ENCODE measurements around the gene DYNC2LI1.

DYNC2LI1 gene

GRCh38 chr2:43788646-43789045 is 14.8 kb downstream of the DYNC2LI1 start:
- Histone ChIP-seq H3K79me2 (ENCODE audit: insufficient read depth, low read depth) (no peaks in the 10 kb centered on the region), H3K27ac (no peak overlapping the region), H3K4me2 (no peak overlapping the region), H3K4me3 (IDR thresholded peaks at IDR 0.05; ENCODE audit: insufficient read depth, low read depth, low read length) (no peak overlapping the region), H3K9ac (no peak overlapping the region), H3K36me3 (ENCODE audit: insufficient read depth) (no peaks in the 10 kb centered on the region), H2AFZ (ENCODE audit: low read depth) (no peak overlapping the region), H3K27me3 (ENCODE audit: insufficient read depth, low read depth) (no peaks in the 10 kb centered on the region), H3K4me1 (ENCODE audit: low read depth, poor library complexity, severe bottlenecking) (no peaks in the 10 kb centered on the region), H4K20me1 (ENCODE audit: insufficient read depth) (no peaks in the 10 kb centered on the region)
- TF ChIP-seq CTCF (conservative IDR thresholded peaks at IDR 0.05; ENCODE audit: low read depth, low read length): no peak

GRCh38 chr2:43790147-43790546 is 16.3 kb downstream of the DYNC2LI1 start:
- H3K79me2 ChIP-seq (ENCODE audit: insufficient read depth, low read depth): no peaks in the 10 kb centered on the region
- H3K27me3 ChIP-seq (ENCODE audit: insufficient read depth, low read depth): no peaks in the 10 kb centered on the region
- H3K4me2 ChIP-seq: no peak overlapping the region
- no peak overlapping the region for H3K27ac ChIP-seq
- no peak overlapping the region for H3K9ac ChIP-seq
- no peaks in the 10 kb centered on the region for H3K36me3 ChIP-seq (ENCODE audit: insufficient read depth)
- H2AFZ ChIP-seq (ENCODE audit: low read depth): no peak overlapping the region
- no peak for TF ChIP-seq CTCF (conservative IDR thresholded peaks at IDR 0.05; ENCODE audit: low read depth, low read length)
- no peaks in the 10 kb centered on the region for H3K4me1 ChIP-seq (ENCODE audit: low read depth, poor library complexity, severe bottlenecking)
- no peak overlapping the region for H3K4me3 ChIP-seq (IDR thresholded peaks at IDR 0.05; ENCODE audit: insufficient read depth, low read depth, low read length)
- H4K20me1 ChIP-seq (ENCODE audit: insufficient read depth): no peaks in the 10 kb centered on the region

- Histone ChIP-seq H3K27me3 (ENCODE audit: insufficient read depth, low read depth) (no peaks in the 10 kb centered on the region), H3K9ac (no peak overlapping the region), H3K4me3 (IDR thresholded peaks at IDR 0.05; ENCODE audit: insufficient read depth, low read depth, low read length) (no peak overlapping the region), H3K4me1 (ENCODE audit: low read depth, poor library complexity, severe bottlenecking) (no peaks in the 10 kb centered on the region), H3K79me2 (ENCODE audit: insufficient read depth, low read depth) (no peaks in the 10 kb centered on the region), H3K4me2 (no peak overlapping the region), H2AFZ (ENCODE audit: low read depth) (no peak overlapping the region), H3K27ac (no peak overlapping the region), H3K36me3 (ENCODE audit: insufficient read depth) (no peaks in the 10 kb centered on the region), H4K20me1 (ENCODE audit: insufficient read depth) (no peaks in the 10 kb centered on the region)
- TF ChIP-seq CTCF (conservative IDR thresholded peaks at IDR 0.05; ENCODE audit: low read depth, low read length): no peak
These were observed 17.4 kb downstream of the DYNC2LI1 start for GRCh38 chr2:43791035-43791765.

- H3K4me1 ChIP-seq (ENCODE audit: low read depth, poor library complexity, severe bottlenecking): no peaks in the 10 kb centered on the region
- H4K20me1 ChIP-seq (ENCODE audit: insufficient read depth): no peaks in the 10 kb centered on the region
- H3K4me3 ChIP-seq (IDR thresholded peaks at IDR 0.05; ENCODE audit: insufficient read depth, low read depth, low read length): no peak overlapping the region
- no peak overlapping the region for H3K4me2 ChIP-seq
- H3K27ac ChIP-seq: no peak overlapping the region
- no peak overlapping the region for H2AFZ ChIP-seq (ENCODE audit: low read depth)
- H3K79me2 ChIP-seq (ENCODE audit: insufficient read depth, low read depth): no peaks in the 10 kb centered on the region
- H3K27me3 ChIP-seq (ENCODE audit: insufficient read depth, low read depth): no peaks in the 10 kb centered on the region
- H3K36me3 ChIP-seq (ENCODE audit: insufficient read depth): no peaks in the 10 kb centered on the region
- TF ChIP-seq CTCF (conservative IDR thresholded peaks at IDR 0.05; ENCODE audit: low read depth, low read length): no peak
- no peak overlapping the region for H3K9ac ChIP-seq
These were observed 18.8 kb downstream of the DYNC2LI1 start for GRCh38 chr2:43792653-43793052.

Data from KMS-11 (cell line).